ENCODE measurements around the gene RAD51B.
"Not testable (repeated sequence)": the region's sequence is repeated elsewhere in the genome, so short reads cannot be mapped to it uniquely, and the experiment has no call there.

DNA sequence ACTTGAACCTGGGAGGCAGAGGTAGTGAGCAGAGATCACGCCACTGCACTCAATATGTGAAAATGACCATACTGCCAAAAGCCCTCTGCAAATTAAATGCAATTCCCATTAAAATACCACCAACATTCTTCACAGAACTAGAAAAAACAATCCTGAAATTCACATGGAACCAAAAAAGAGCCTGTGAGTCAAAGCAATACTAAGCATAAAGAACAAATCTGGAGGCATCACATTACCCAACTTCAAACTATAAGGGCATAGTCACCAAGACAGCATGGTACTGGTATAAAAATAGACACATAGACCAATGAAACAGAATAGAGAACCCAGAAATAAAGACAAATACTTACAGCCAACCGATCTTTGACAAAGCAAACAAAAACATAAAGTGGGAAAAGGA, 401.5 kb downstream of the RAD51B start:
- TF ChIP-seq, protein P1, sequence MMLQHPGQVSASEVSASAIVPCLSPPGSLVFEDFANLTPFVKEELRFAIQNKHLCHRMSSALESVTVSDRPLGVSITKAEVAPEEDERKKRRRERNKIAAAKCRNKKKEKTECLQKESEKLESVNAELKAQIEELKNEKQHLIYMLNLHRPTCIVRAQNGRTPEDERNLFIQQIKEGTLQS (IDR thresholded peaks at IDR 0.05): not testable (repeated sequence)
- TF ChIP-seq, protein P1 (CRISPR knock-in tag; conservative IDR thresholded peaks at IDR 0.05): not testable (repeated sequence)
- not testable (repeated sequence) for TF ChIP-seq PHB (CRISPR knock-in tag; IDR thresholded peaks at IDR 0.05)

Measured in K562 (cell line).